GM18498 (cell line): ENCODE data around the gene RALGPS1.

Source experiments
- ATAC-seq: cut with Tn5 transposase; IDR thresholded peaks from one replicate; pipeline ENCODE4 v1.9.1; 2021; ENCODE audit warnings: mild to moderate bottlenecking, moderate library complexity; ENCODE audit not compliant: unreplicated experiment

RALGPS1 gene

GRCh38 chr9:127050152-127050551, 135.6 kb downstream of the RALGPS1 start:
- ATAC-seq, result no peak

GRCh38 chr9:127050591-127051001, 136.0 kb downstream of the RALGPS1 start:
- no peak for ATAC-seq

GRCh38 chr9:127051881-127052595, 137.5 kb downstream of the RALGPS1 start:
- no peak for ATAC-seq

GRCh38 chr9:127053057-127053821, 138.7 kb downstream of the RALGPS1 start:
- no peak for ATAC-seq

GRCh38 chr9:127053960-127054359, 139.4 kb downstream of the RALGPS1 start:
- ATAC-seq, result no peak

- ATAC-seq, result no peak
These were observed 141.3 kb downstream of the RALGPS1 start for GRCh38 chr9:127055745-127056402.

- ATAC-seq, result no peak
These were observed 141.9 kb downstream of the RALGPS1 start for GRCh38 chr9:127056446-127056845.

GRCh38 chr9:127058011-127058644, 143.5 kb downstream of the RALGPS1 start:
- no peak for ATAC-seq

GRCh38 chr9:127058645-127059021, 144.1 kb downstream of the RALGPS1 start:
- no peak for ATAC-seq

- ATAC-seq, result no peak
These were observed 144.4 kb downstream of the RALGPS1 start for GRCh38 chr9:127059030-127059429.

GRCh38 chr9:127059765-127060361, 145.3 kb downstream of the RALGPS1 start:
- ATAC-seq, result no peak

GRCh38 chr9:127061411-127061810, 146.8 kb downstream of the RALGPS1 start:
- ATAC-seq, result no peak

- no peak for ATAC-seq
These were observed 149.8 kb downstream of the RALGPS1 start for GRCh38 chr9:127064335-127064734.

- no peak for ATAC-seq
These were observed 151.0 kb downstream of the RALGPS1 start for GRCh38 chr9:127065592-127065991.

GRCh38 chr9:127066060-127066850, 151.7 kb downstream of the RALGPS1 start:
- no peak for ATAC-seq

- ATAC-seq, result no peak
These were observed 152.2 kb downstream of the RALGPS1 start for GRCh38 chr9:127066851-127067136.

- no peak for ATAC-seq
These were observed 153.1 kb downstream of the RALGPS1 start for GRCh38 chr9:127067603-127068220.

GRCh38 chr9:127074561-127075548, 160.3 kb downstream of the RALGPS1 start:
- ATAC-seq, result no peak
